Muscle of arm (tissue), 12 donors: Measurements from ENCODE around the gene PAK4. TPM values are rescaled to one million over a fixed set of nuclear protein-coding genes. Genes with fewer than 3 reads are reported as not detected.
"Not testable (repeated sequence)": the region's sequence is repeated elsewhere in the genome, so short reads cannot be mapped to it uniquely, and the experiment has no call there.

Source experiments
- DNase-seq: peaks from one replicate; pipeline ENCODE4 v3.0.0-alpha.2; 2013
- polyA plus RNA-seq, 12 donors: library from polyadenylated mRNA; unstranded; fragments of 120-200 nt; gene quantifications; one replicate each; pipeline ENCODE4 v1.2.1, GENCODE V29; 2013; ENCODE audit not compliant: insufficient read length in 12 of 12

PAK4 gene
- polyA plus RNA-seq, 12 donors = 11.9 to 33.1 (median 16.0) TPM; not detected in 1

DNA sequence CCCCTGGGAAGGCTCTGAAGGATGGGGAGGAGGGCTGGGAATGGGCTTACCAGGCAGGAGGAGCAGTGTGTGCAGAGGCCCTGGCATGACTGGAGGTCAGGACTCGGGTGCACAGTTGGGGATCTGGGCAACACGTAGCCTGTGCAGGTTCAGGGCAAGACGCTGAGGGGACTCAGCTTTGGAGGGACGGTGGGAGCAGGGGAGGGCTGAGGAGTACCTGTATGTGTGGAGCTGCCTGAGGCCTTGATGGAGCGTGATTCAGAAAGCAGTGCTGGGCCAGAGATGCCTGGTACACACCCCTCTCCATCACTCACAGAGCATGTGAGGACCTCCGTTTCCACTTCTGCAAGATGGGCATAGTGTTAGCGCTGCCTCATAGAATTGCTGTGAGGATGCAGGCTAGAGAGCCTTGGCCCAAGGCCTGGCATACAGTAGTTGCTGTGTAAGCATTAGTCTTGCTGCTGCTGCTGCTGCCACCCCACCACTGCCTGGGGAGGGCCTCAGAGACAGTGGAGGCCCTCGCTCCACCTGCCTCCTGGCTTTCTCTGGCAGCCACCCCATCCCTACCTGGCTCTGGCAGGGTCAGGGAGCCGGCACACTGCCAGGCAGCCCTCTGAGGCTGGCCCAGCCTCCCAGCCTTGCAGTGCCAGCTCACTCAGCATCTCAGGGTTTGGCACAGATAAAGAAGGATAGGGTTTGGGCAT lies 2.4 kb downstream of the PAK4 start:
- no peak for DNase-seq

GRCh38 chr19:39128516-39129079 lies 3.0 kb downstream of the PAK4 start:
- no peak for DNase-seq

DNA sequence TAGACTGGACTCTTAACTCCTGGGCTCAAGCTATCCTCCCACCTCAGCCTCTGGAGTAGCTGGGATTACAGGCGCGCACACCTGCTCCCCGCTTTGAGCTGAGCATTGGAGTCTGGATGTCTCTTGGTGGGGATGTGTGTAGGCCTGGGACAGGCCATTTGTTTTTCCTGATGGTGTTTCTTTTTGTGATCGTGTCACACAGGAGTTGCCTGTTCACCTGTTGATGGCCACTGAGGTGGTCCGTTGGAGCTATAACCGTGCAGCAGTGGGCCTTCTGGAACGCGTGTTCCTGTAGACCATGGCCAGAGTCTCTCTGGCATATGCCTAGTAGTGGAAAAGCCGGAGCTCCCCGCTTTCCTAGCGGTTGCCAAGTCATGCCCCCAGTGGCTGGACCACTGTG lies 3.5 kb downstream of the PAK4 start:
- no peak for DNase-seq

DNA sequence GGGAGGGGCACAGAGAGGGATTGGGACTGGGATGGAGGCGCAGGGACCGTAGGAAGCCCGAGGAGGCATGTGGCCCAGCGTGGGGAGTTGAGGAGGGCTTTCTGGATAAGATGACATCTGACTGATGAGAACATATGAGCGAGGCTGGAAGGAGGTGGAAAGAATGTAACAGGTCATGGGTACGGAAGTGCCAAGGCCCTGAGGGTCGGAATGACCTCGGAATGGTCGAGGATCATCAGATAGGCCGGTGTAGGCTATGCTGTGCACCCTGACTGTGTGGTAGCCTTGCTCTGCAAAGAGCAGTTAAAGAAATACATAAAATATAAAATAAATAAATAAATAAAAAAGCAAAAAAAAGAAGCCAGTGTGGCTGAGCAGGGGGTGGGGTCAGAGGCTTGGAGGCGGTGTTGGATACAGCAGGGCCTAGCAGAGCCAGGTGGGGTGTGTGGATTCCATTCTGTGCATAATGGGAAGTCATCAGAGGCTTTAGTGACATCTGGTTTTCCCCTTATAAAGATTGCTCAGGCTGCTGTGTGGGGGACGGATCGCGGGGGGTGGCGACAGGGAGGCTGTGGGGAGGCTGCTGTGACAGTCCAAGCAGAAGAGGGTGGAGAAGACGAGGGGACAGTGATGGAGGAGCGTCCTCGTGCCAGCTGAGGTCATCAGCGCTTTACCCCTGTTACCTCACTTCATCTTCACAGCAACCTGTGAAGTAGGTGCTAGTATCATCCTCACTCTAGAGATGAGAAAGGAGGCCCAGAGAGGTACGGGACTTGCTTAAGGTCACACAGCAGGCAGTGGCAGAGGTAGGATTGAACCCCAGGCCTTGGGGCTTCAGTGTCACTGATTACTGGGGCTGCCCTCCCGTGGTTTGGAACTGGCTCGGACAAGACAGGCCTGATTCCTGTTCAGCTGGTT lies 5.0 kb downstream of the PAK4 start:
- DNase-seq = peak; percentile 67

GRCh38 chr19:39131255-39131755 lies 5.7 kb downstream of the PAK4 start:
- DNase-seq = peak; percentile 63

GRCh38 chr19:39132344-39132969 lies 6.9 kb downstream of the PAK4 start:
- DNase-seq = no peak

GRCh38 chr19:39133431-39134270 lies 8.1 kb downstream of the PAK4 start:
- DNase-seq = no peak

DNA sequence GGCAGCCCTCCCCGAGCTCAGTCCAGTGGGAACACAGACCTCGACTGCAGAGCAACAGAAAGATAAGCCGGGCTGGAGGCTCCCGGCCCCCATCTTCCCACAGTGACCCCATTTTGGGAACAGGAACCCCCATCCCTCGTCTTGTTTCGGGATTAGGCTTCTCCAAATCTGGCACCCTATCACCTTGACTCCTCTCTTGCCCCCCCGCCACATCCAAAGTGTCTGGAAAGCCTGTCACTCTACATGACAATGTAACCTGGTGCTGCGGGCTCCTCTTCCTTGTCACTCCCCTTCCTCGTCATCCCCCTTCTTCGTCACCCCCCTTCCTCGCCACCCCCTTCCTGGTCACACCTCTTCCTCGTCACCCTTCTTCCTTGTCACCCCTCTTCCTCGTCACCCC lies 10.1 kb downstream of the PAK4 start:
- DNase-seq = no peak

DNA sequence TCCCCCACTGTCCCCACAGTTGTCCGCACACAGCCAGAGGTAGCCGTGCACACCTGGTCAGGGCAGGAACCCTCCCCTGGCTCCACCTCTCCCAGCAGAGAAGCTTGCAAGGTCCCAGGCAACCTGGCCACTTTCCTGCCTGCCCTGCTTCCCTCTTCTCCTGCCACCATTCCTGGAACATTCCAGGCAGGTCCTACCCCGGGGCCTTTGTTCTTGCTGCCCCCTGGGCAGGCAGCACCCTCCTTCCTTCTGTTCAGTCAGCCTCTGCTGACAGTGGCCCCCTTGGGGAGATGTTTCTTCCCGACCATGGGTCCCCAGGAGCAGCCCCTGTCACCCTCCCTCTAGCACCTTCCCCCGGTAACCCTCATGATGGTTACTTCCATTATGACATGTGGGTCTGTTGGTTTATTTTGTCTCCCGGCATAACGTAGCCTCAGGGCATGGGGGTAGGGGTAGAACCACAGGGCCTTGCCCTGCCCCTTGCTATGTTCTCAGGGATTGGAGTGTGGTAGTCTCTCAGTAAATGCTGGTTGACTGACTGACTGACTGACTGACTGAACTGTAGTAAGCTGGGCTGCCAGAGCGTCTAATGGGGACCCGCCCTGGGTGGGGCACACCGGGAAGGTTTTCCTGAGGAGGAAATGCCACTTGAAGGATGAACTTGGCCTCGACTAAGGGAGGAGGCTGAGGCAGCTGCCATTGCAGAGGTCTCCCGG lies 10.8 kb downstream of the PAK4 start:
- no peak for DNase-seq

DNA sequence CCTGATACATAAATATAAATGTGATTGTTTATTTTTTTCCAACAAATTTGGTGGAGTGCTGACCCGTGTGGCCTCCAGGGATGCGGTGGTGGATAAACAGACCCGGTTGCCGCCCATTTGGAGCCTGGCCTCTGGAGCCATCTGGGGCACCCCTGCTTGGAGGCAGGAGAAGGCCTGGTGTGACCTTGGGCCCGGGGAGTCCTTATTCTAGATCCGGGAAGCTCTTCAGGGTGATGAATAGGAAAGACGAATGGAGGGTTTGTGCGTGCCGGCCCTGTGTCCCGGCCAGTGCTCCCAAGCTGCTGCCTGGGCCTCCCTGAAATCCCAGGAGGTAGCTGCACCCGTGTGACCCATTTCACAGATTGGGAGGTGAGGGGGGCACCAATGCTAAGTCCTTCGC lies 11.5 kb downstream of the PAK4 start:
- no peak for DNase-seq

GRCh38 chr19:39138221-39139211 lies 12.9 kb downstream of the PAK4 start:
- no peak for DNase-seq

GRCh38 chr19:39139305-39139874 lies 13.8 kb downstream of the PAK4 start:
- DNase-seq = no peak

GRCh38 chr19:39139971-39140453 lies 14.4 kb downstream of the PAK4 start:
- DNase-seq = no peak

DNA sequence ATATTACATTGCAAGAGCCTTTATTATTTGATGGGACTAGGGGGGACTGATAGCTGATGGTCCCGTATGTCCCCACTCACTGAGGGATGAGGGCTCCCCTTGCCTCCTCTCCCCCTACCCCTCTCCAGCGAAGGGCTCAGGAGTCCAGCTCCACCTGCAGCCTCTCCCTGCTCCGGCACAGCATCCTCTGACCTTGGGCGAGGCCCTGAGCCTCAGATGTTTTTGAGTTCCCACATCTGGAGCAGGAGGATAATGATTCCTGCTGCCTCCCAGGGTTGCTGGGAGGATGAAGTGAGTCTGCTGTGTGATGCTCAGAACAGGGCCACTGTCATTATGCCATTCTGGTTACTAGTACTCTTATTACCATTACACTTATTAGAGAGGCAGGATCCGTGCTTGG lies 15.0 kb downstream of the PAK4 start:
- no peak for DNase-seq

DNA sequence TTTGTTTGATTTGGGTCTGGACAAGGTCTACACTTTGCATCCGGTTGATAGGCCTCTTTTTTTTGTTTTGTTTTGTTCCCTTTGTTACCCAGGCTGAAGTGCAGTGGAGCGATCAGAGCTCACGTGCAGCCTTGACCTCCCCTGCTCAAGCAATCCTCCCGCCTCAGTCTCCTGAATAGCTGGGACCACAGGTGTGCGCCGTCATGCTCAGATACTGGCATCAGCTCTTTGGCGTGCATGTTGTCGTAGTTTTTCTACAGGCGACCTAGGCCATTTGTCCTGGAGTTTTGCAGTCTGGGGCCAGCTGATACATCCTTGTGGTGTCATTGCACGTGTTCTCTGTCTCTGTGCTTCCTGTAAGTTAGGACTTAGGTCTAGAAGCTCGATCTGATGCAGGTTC lies 16.3 kb downstream of the PAK4 start:
- DNase-seq = no peak

- DNase-seq = no peak
Measured at GRCh38 chr19:39142630-39143029, 17.0 kb downstream of the PAK4 start.

DNA sequence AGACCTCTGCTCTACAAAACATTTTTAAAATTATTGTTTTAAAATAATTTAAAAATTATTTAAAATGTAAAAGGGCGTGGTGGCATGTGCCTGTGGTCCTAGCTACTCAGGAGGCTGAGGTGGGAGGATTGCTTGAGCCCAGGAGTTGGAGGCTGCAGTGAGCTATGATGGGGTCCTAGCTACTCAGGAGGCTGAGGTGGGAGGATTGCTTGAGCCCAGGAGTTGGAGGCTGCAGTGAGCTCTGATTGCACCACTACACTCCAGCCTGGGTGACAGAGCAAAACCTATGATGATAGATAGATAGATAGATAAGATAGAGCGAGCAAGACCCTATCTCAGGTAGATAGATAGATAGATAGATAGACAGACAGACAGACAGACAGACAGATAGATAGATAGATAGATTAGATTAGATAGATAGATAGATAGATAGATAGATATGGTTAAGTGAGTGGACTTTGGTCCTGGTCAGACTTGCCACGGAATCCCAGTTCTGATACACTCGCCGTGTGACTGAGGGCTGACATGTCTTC lies 18.2 kb downstream of the PAK4 start:
- DNase-seq = not testable (repeated sequence)
